K562 (cell line): ENCODE measurements around the gene NXN.

ENCODE experiments used
- FOXP4 ChIP-seq: sonication (generic); formaldehyde crosslinking; IDR thresholded peaks from 2 replicates; pipeline ENCODE4 v1.8.0; 2022; ENCODE audit warnings: mild to moderate bottlenecking, missing genetic modification reagents, borderline replicate concordance
- ZBTB49 ChIP-seq: sonication (generic); formaldehyde crosslinking; IDR thresholded peaks from 2 replicates; pipeline ENCODE4 v1.8.0; 2022; ENCODE audit warnings: missing genetic modification reagents, mild to moderate bottlenecking, borderline replicate concordance

GRCh38 chr17:1011138-1011537, 31.6 kb upstream of the NXN start:
- TF ChIP-seq FOXP4 (CRISPR knock-in tag) (no peak), ZBTB49 (CRISPR knock-in tag) (no peak)
